ENCODE results near the gene RPS6KA5. TPM values are rescaled to one million over a fixed set of nuclear protein-coding genes. Genes with fewer than 3 reads are reported as not detected.

The RPS6KA5 gene
- total RNA-seq, 1 experiment from 2014 or later, result 3.8 TPM

DNA sequence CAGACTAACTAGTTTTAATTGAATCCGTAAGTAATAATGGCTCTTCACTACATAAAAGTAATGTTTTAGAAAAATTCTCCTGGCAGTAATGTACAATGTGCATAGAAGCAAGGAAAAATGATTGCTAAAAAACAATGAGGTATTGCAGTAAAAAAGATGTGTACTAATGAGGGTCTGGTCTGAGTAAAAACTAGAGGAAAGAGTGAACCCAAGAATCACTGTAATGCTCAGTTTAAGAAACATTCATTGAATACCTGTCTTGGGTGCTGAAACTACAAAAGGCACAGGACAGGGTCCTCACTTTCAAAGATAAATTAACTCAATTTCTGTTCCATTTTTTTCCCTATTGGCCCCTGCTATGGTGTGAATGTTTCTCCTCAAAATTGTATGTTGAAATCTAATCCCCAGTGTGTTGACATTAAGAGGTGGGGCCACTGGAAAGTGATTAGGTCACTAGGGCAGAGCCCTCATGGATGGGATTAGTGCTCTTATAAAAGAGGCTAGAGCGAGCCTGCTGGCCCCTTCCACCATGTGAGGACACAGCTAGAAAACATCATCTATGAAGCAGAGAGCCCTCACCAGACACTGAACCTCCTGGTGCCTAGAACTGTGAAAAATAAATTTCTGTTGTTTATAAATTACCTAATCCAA is 51.6 kb downstream of the RPS6KA5 start:
- TF ChIP-seq, protein P1, sequence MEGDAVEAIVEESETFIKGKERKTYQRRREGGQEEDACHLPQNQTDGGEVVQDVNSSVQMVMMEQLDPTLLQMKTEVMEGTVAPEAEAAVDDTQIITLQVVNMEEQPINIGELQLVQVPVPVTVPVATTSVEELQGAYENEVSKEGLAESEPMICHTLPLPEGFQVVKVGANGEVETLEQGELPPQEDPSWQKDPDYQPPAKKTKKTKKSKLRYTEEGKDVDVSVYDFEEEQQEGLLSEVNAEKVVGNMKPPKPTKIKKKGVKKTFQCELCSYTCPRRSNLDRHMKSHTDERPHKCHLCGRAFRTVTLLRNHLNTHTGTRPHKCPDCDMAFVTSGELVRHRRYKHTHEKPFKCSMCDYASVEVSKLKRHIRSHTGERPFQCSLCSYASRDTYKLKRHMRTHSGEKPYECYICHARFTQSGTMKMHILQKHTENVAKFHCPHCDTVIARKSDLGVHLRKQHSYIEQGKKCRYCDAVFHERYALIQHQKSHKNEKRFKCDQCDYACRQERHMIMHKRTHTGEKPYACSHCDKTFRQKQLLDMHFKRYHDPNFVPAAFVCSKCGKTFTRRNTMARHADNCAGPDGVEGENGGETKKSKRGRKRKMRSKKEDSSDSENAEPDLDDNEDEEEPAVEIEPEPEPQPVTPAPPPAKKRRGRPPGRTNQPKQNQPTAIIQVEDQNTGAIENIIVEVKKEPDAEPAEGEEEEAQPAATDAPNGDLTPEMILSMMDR (conservative IDR thresholded peaks at IDR 0.05), result no peak
- no peak overlapping the region for H2BK15ac ChIP-seq (ENCODE audit: low read depth, low read length)
- H2AFZ ChIP-seq (ENCODE audit: low read length), result no peak overlapping the region
- Mint-ChIP-seq H3K36me3 (ENCODE audit: insufficient read depth in 1 of 3, low read depth in 3 of 3) (no peaks in the 10 kb centered on the region), H3K4me3 (no peak overlapping the region), H3K27ac (no peak overlapping the region), H3K9me3 (no peaks in the 10 kb centered on the region), H3K4me1 (peaks cover 0 to 4% of the 10 kb centered on the region in 2 experiments; a peak in 1 of 4 replicates), H3K27me3 (ENCODE audit: low read depth) (no peaks in the 10 kb centered on the region)
- WGBS (ENCODE audit: extremely low coverage, insufficient read length, low lambda C conversion rate), result no CpG with 5 or more reads among the region's 2 CpGs
- no peaks in the 10 kb centered on the region for H3K27me3 ChIP-seq (ENCODE audit: insufficient read depth, low read length)
- no peaks in the 10 kb centered on the region for H3K79me2 ChIP-seq (ENCODE audit: insufficient read depth, low read length)
- no peak overlapping the region for H3K56ac ChIP-seq (ENCODE audit: insufficient read length, low read depth, low read length)
- H4K5ac ChIP-seq (ENCODE audit: insufficient read length, low read depth, low read length), result no peak overlapping the region
- H3K14ac ChIP-seq (ENCODE audit: insufficient read depth, low read length), result no peak overlapping the region
- no peaks in the 10 kb centered on the region for H3K79me1 ChIP-seq (ENCODE audit: insufficient read depth, low read depth, low read length, poor library complexity, severe bottlenecking)
- no peak overlapping the region for H3K23ac ChIP-seq (ENCODE audit: insufficient read length, low read depth, low read length)
- H3K9me3 ChIP-seq (ENCODE audit: control insufficient read depth, low read depth, low read length), result no peaks in the 10 kb centered on the region
- H3K18ac ChIP-seq (ENCODE audit: insufficient read length, low read depth, low read length), result no peak overlapping the region
- H4K91ac ChIP-seq (ENCODE audit: insufficient read length, low read depth, low read length), result no peak overlapping the region
- H2AK5ac ChIP-seq (ENCODE audit: insufficient read length, low read length), result no peak overlapping the region
- no peak overlapping the region for H3K4ac ChIP-seq (ENCODE audit: low read depth, low read length)
- H2BK120ac ChIP-seq (ENCODE audit: low read depth, low read length, poor library complexity, severe bottlenecking), result no peak overlapping the region
- H3K27ac ChIP-seq (ENCODE audit: insufficient read length, low read depth, low read length), result no peak overlapping the region
- H3K4me1 ChIP-seq (ENCODE audit: insufficient read depth, low read length), result no peaks in the 10 kb centered on the region
- no peak overlapping the region for H4K8ac ChIP-seq (replicated peaks; ENCODE audit: insufficient read length, low read depth, low read length)
- H3K4me2 ChIP-seq (ENCODE audit: insufficient read depth, insufficient read length, low read length), result no peak overlapping the region
- DNase-seq, result no peak
- H4K20me1 ChIP-seq (ENCODE audit: control insufficient read depth, insufficient read depth, insufficient read length), result no peaks in the 10 kb centered on the region
- no peak overlapping the region for H3K9ac ChIP-seq (ENCODE audit: extremely low read depth, insufficient read length, low read length)
- no peaks in the 10 kb centered on the region for H3K23me2 ChIP-seq (ENCODE audit: insufficient read length, low read depth, low read length, poor library complexity, severe bottlenecking)
- H2BK20ac ChIP-seq (ENCODE audit: low read depth, low read length, poor library complexity, severe bottlenecking), result no peak overlapping the region
- H2BK12ac ChIP-seq (ENCODE audit: insufficient read length, low read depth, low read length), result no peak overlapping the region
- no peak overlapping the region for H3T11ph ChIP-seq (ENCODE audit: low read length)
- H2BK5ac ChIP-seq (ENCODE audit: insufficient read length, low read length), result no peak overlapping the region
